NCI-H1694 treated with DMSO at 0.1 percent for 48 hours (cell line): ENCODE data around the gene ALPI.
"Not testable (repeated sequence)": the region's sequence is repeated elsewhere in the genome, so short reads cannot be mapped to it uniquely, and the experiment has no call there.

Experiments used
- DNase-seq: peaks from one replicate; lab custom pipeline; 2025; lab: John Stamatoyannopoulos, UW

ALPI gene

GRCh38 chr2:232455426-232456255, at the start of gene ALPI:
Gene ALPI, plus strand, starts transcription at chr2:232456153. Its CDS starts 47 bp downstream, at chr2:232456200.
- no peak for DNase-seq

GRCh38 chr2:232406556-232407310, 49.2 kb upstream of the ALPI start, which contains the start of gene ALPG:
Gene ALPG, plus strand, starts transcription at chr2:232406844. Its CDS starts 51 bp downstream, at chr2:232406895.
- no peak for DNase-seq

- DNase-seq = not testable (repeated sequence)
Observed at GRCh38 chr2:232407428-232408150, 48.4 kb upstream of the ALPI start.

- not testable (repeated sequence) for DNase-seq
Observed at GRCh38 chr2:232408269-232408668, 47.7 kb upstream of the ALPI start.

GRCh38 chr2:232409617-232410016, 46.3 kb upstream of the ALPI start:
- not testable (repeated sequence) for DNase-seq

GRCh38 chr2:232410238-232410900, 45.6 kb upstream of the ALPI start:
- no peak for DNase-seq

- DNase-seq = no peak
Observed at GRCh38 chr2:232411901-232412629, 43.9 kb upstream of the ALPI start.

GRCh38 chr2:232412986-232413385, 43.0 kb upstream of the ALPI start:
- no peak for DNase-seq

- DNase-seq = no peak
Observed at GRCh38 chr2:232415138-232415690, 40.7 kb upstream of the ALPI start.

- no peak for DNase-seq
Observed at GRCh38 chr2:232415736-232416520, 40.0 kb upstream of the ALPI start.

GRCh38 chr2:232416521-232417470, 39.2 kb upstream of the ALPI start:
- DNase-seq = no peak

- no peak for DNase-seq
Observed at GRCh38 chr2:232417489-232417888, 38.5 kb upstream of the ALPI start.

- no peak for DNase-seq
Observed at GRCh38 chr2:232418056-232418455, 37.9 kb upstream of the ALPI start.

- peak; percentile 22 for DNase-seq
Observed at GRCh38 chr2:232418466-232419244, 37.3 kb upstream of the ALPI start.

- no peak for DNase-seq
Observed at GRCh38 chr2:232419245-232420072, 36.5 kb upstream of the ALPI start.

GRCh38 chr2:232420073-232420454, 35.9 kb upstream of the ALPI start:
- no peak for DNase-seq
